ENCODE data around the gene COL4A2.

COL4A2 gene

GRCh38 chr13:110422913-110423688, 116.0 kb downstream of the COL4A2 start:
- Histone ChIP-seq H3K4me1 (ENCODE audit: insufficient read depth, low read length) (no peaks in the 10 kb centered on the region), H3K27me3 (ENCODE audit: insufficient read depth, low read length) (no peaks in the 10 kb centered on the region)

GRCh38 chr13:110423689-110424302, 116.7 kb downstream of the COL4A2 start:
- Histone ChIP-seq H3K9ac (ENCODE audit: low read depth, low read length) (no peak overlapping the region), H3K9me3 (ENCODE audit: insufficient read depth, low read depth, low read length) (no peaks in the 10 kb centered on the region), H3K4me3 (ENCODE audit: low read length) (no peak overlapping the region), H3K27ac (ENCODE audit: low read length) (no peak overlapping the region), H3K27me3 (ENCODE audit: insufficient read depth, low read length) (no peaks in the 10 kb centered on the region), H3K4me1 (ENCODE audit: insufficient read depth, low read length) (no peaks in the 10 kb centered on the region), H3K36me3 (ENCODE audit: insufficient read depth, low read depth, low read length) (peaks cover 28% of the 10 kb centered on the region)

More at GRCh38 chr13:110422913-110423688, 116.0 kb downstream of the COL4A2 start:
- H3K36me3 ChIP-seq (ENCODE audit: insufficient read depth, low read depth, low read length) = peaks cover 27% of the 10 kb centered on the region
- H3K9ac ChIP-seq (ENCODE audit: low read depth, low read length) = no peak overlapping the region
- H3K27ac ChIP-seq (ENCODE audit: low read length) = no peak overlapping the region
- H3K9me3 ChIP-seq (ENCODE audit: insufficient read depth, low read depth, low read length) = no peaks in the 10 kb centered on the region
- no peak overlapping the region for H3K4me3 ChIP-seq (ENCODE audit: low read length)

GRCh38 chr13:110424569-110425443, 117.7 kb downstream of the COL4A2 start:
- no peaks in the 10 kb centered on the region for H3K27me3 ChIP-seq (ENCODE audit: insufficient read depth, low read length)
- no peaks in the 10 kb centered on the region for H3K9me3 ChIP-seq (ENCODE audit: insufficient read depth, low read depth, low read length)
- H3K9ac ChIP-seq (ENCODE audit: low read depth, low read length) = no peak overlapping the region
- no peak overlapping the region for H3K4me3 ChIP-seq (ENCODE audit: low read length)
- H3K4me1 ChIP-seq (ENCODE audit: insufficient read depth, low read length) = no peaks in the 10 kb centered on the region
- peaks cover 38% of the 10 kb centered on the region for H3K36me3 ChIP-seq (ENCODE audit: insufficient read depth, low read depth, low read length)
- no peak overlapping the region for H3K27ac ChIP-seq (ENCODE audit: low read length)

- H3K36me3 ChIP-seq (ENCODE audit: insufficient read depth, low read depth, low read length) = peaks cover 42% of the 10 kb centered on the region
- H3K4me1 ChIP-seq (ENCODE audit: insufficient read depth, low read length) = no peaks in the 10 kb centered on the region
- no peaks in the 10 kb centered on the region for H3K9me3 ChIP-seq (ENCODE audit: insufficient read depth, low read depth, low read length)
- no peak overlapping the region for H3K4me3 ChIP-seq (ENCODE audit: low read length)
- H3K27ac ChIP-seq (ENCODE audit: low read length) = no peak overlapping the region
- H3K27me3 ChIP-seq (ENCODE audit: insufficient read depth, low read length) = no peaks in the 10 kb centered on the region
- H3K9ac ChIP-seq (ENCODE audit: low read depth, low read length) = no peak overlapping the region
These were observed 118.3 kb downstream of the COL4A2 start for GRCh38 chr13:110425444-110425780.

- H3K27me3 ChIP-seq (ENCODE audit: insufficient read depth, low read length) = no peaks in the 10 kb centered on the region
- H3K36me3 ChIP-seq (ENCODE audit: insufficient read depth, low read depth, low read length) = peaks cover 55% of the 10 kb centered on the region
These were observed 119.7 kb downstream of the COL4A2 start for GRCh38 chr13:110426735-110427134.

GRCh38 chr13:110428313-110428712, 121.2 kb downstream of the COL4A2 start:
- no peaks in the 10 kb centered on the region for H3K4me1 ChIP-seq (ENCODE audit: insufficient read depth, low read length)
- no peak overlapping the region for H3K4me3 ChIP-seq (ENCODE audit: low read length)
- H3K9ac ChIP-seq (ENCODE audit: low read depth, low read length) = no peak overlapping the region
- H3K36me3 ChIP-seq (ENCODE audit: insufficient read depth, low read depth, low read length) = peaks cover 65% of the 10 kb centered on the region
- H3K27me3 ChIP-seq (ENCODE audit: insufficient read depth, low read length) = no peaks in the 10 kb centered on the region
- H3K9me3 ChIP-seq (ENCODE audit: insufficient read depth, low read depth, low read length) = no peaks in the 10 kb centered on the region
- H3K27ac ChIP-seq (ENCODE audit: low read length) = no peak overlapping the region

More at GRCh38 chr13:110426735-110427134, 119.7 kb downstream of the COL4A2 start:
- H3K4me3 ChIP-seq (ENCODE audit: low read length) = no peak overlapping the region
- no peak overlapping the region for H3K27ac ChIP-seq (ENCODE audit: low read length)
- H3K9ac ChIP-seq (ENCODE audit: low read depth, low read length) = no peak overlapping the region
- H3K9me3 ChIP-seq (ENCODE audit: insufficient read depth, low read depth, low read length) = no peaks in the 10 kb centered on the region
- no peaks in the 10 kb centered on the region for H3K4me1 ChIP-seq (ENCODE audit: insufficient read depth, low read length)

- no peak overlapping the region for H3K9ac ChIP-seq (ENCODE audit: low read depth, low read length)
- no peak overlapping the region for H3K27ac ChIP-seq (ENCODE audit: low read length)
- H3K9me3 ChIP-seq (ENCODE audit: insufficient read depth, low read depth, low read length) = no peaks in the 10 kb centered on the region
- peaks cover 71% of the 10 kb centered on the region for H3K36me3 ChIP-seq (ENCODE audit: insufficient read depth, low read depth, low read length)
- H3K27me3 ChIP-seq (ENCODE audit: insufficient read depth, low read length) = no peaks in the 10 kb centered on the region
- H3K4me3 ChIP-seq (ENCODE audit: low read length) = no peak overlapping the region
- H3K4me1 ChIP-seq (ENCODE audit: insufficient read depth, low read length) = no peaks in the 10 kb centered on the region
These were observed 123.6 kb downstream of the COL4A2 start for GRCh38 chr13:110430391-110431336.

- Histone ChIP-seq H3K9me3 (ENCODE audit: insufficient read depth, low read depth, low read length) (no peaks in the 10 kb centered on the region), H3K27me3 (ENCODE audit: insufficient read depth, low read length) (no peaks in the 10 kb centered on the region), H3K9ac (ENCODE audit: low read depth, low read length) (no peak overlapping the region), H3K4me1 (ENCODE audit: insufficient read depth, low read length) (no peaks in the 10 kb centered on the region), H3K36me3 (ENCODE audit: insufficient read depth, low read depth, low read length) (peaks cover 66% of the 10 kb centered on the region), H3K4me3 (ENCODE audit: low read length) (no peak overlapping the region), H3K27ac (ENCODE audit: low read length) (no peak overlapping the region)
These were observed 124.6 kb downstream of the COL4A2 start for GRCh38 chr13:110431425-110432294.

GRCh38 chr13:110432522-110432921, 125.4 kb downstream of the COL4A2 start:
- no peak overlapping the region for H3K9ac ChIP-seq (ENCODE audit: low read depth, low read length)
- H3K9me3 ChIP-seq (ENCODE audit: insufficient read depth, low read depth, low read length) = no peaks in the 10 kb centered on the region
- H3K27me3 ChIP-seq (ENCODE audit: insufficient read depth, low read length) = no peaks in the 10 kb centered on the region
- H3K36me3 ChIP-seq (ENCODE audit: insufficient read depth, low read depth, low read length) = peaks cover 71% of the 10 kb centered on the region
- H3K27ac ChIP-seq (ENCODE audit: low read length) = no peak overlapping the region
- no peaks in the 10 kb centered on the region for H3K4me1 ChIP-seq (ENCODE audit: insufficient read depth, low read length)
- H3K4me3 ChIP-seq (ENCODE audit: low read length) = no peak overlapping the region

- H3K9me3 ChIP-seq (ENCODE audit: insufficient read depth, low read depth, low read length) = no peaks in the 10 kb centered on the region
These were observed 125.9 kb downstream of the COL4A2 start for GRCh38 chr13:110433014-110433413.

More at GRCh38 chr13:110433014-110433413, 125.9 kb downstream of the COL4A2 start:
- no peaks in the 10 kb centered on the region for H3K27me3 ChIP-seq (ENCODE audit: insufficient read depth, low read length)
- H3K4me3 ChIP-seq (ENCODE audit: low read length) = no peak overlapping the region
- no peaks in the 10 kb centered on the region for H3K4me1 ChIP-seq (ENCODE audit: insufficient read depth, low read length)
- H3K9ac ChIP-seq (ENCODE audit: low read depth, low read length) = no peak overlapping the region
- H3K27ac ChIP-seq (ENCODE audit: low read length) = no peak overlapping the region
- H3K36me3 ChIP-seq (ENCODE audit: insufficient read depth, low read depth, low read length) = peaks cover 71% of the 10 kb centered on the region

Measured in iPS-20b (cell line).